ENCODE measurements around the gene LSM3.
"Not testable (repeated sequence)": the region's sequence is repeated elsewhere in the genome, so short reads cannot be mapped to it uniquely, and the experiment has no call there.

LSM3 gene

GRCh38 chr3:14222457-14222856 lies 43.8 kb downstream of the LSM3 start:
- no peak for DNase-seq (ENCODE audit: low read depth)

GRCh38 chr3:14222900-14223594 lies 44.4 kb downstream of the LSM3 start:
- DNase-seq (ENCODE audit: low read depth) = no peak

- DNase-seq (ENCODE audit: low read depth) = no peak
Measured at GRCh38 chr3:14223595-14223994, 45.0 kb downstream of the LSM3 start.

- DNase-seq (ENCODE audit: low read depth) = no peak
Measured at GRCh38 chr3:14224895-14225294, 46.3 kb downstream of the LSM3 start.

DNA sequence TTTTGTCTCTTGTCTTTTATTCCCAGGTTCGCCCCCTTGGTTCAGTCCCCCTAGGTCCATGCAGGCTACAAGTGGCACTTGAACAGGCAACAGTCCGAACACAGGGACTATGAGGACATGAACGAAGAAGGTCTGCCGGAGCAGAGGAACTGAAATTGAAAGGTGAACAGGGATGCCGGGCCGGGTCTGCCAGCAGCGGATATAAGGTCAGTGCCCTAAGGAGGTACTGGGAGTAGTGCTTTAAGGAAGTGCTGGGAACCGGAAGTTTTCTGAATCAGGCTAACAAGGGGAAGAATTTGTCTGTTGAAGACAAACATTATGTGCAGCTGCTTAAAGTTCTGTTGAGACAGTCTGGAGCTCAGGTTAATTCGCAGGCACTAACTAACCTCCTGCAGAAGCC lies 46.8 kb downstream of the LSM3 start:
- no peak for DNase-seq (ENCODE audit: low read depth)

DNA sequence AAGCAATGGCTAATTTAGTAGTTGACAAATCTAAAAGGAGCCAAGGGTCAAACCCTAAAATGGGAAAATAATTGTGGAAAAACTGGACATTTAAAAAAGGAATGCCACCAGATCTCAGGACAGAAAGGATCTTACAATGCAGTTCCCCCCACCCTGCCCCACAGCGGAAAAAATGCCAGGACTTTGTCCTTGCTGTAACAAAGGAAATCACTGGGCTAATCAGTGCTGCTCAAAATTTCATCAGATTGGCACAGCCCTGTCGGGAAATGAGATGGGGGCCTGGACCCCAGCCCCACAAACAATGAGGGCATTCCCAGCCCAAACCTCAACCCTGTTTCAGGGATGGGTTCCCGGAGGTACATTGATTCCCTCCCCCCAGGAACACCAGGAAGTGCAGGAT lies 47.7 kb downstream of the LSM3 start:
- DNase-seq (ENCODE audit: low read depth) = not testable (repeated sequence)

DNA sequence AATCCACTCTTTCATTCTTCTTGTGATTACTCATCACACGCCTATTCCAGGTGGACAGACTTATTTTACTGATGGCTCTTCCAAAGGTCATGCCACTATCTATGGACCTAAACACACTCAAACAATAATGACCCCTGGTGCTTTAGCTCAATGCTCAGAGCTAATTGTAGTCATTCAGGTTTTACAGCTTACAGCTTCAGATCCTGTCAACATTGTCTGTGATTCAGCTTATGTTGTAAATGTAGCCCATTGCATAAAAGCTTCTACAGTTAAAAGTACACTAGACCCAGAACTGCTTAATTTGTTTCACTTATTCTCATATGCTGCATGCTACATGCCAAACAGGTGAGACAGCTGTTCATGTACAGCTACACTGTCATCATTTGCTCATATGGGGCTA lies 49.2 kb downstream of the LSM3 start:
- DNase-seq (ENCODE audit: low read depth) = no peak

- no peak for DNase-seq (ENCODE audit: low read depth)
Measured at GRCh38 chr3:14228681-14229470, 50.3 kb downstream of the LSM3 start.

- not testable (repeated sequence) for DNase-seq (ENCODE audit: low read depth)
Measured at GRCh38 chr3:14229695-14230094, 51.1 kb downstream of the LSM3 start.

- no peak for DNase-seq (ENCODE audit: low read depth)
Measured at GRCh38 chr3:14230729-14231128, 52.1 kb downstream of the LSM3 start.

- no peak for DNase-seq (ENCODE audit: low read depth)
Measured at GRCh38 chr3:14231145-14231990, 52.8 kb downstream of the LSM3 start.

- no peak for DNase-seq (ENCODE audit: low read depth)
Measured at GRCh38 chr3:14231998-14232501, 53.4 kb downstream of the LSM3 start.

DNA sequence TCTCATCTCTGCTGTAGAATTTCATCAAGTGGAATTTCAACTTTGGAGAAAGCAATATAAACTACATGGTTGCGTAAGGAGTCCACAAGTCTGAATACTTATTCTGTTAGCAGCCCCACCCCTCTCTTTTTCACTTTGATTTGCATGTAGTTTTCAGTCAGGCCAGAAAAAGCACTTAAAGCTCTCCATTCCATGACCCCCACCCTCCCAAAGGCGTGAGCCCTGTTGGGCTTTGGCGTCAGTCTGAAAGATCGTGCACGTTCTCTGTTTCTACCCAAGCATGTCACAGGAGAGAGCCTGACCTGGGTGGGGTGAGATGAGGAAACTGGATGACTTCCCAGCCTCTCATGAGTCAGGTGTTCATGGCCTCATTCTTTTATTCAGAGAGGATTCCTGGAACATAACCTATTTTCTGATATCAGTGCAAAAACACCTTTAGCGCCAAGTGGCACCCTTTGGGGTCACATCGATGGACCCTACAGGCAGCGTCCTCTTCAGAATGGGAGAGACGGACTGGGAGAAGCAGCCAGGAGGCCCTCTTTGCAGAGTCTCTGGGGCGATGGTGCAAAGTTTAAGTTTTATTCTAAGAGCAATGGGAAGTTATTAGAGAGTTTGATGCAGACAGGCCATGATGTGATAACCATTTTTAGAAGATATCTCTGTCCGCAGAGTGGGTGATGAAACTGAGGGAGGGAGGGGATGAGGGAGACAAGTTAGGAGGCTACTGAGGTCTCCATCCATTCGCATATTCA lies 55.8 kb downstream of the LSM3 start:
- no peak for DNase-seq (ENCODE audit: low read depth)

DNA sequence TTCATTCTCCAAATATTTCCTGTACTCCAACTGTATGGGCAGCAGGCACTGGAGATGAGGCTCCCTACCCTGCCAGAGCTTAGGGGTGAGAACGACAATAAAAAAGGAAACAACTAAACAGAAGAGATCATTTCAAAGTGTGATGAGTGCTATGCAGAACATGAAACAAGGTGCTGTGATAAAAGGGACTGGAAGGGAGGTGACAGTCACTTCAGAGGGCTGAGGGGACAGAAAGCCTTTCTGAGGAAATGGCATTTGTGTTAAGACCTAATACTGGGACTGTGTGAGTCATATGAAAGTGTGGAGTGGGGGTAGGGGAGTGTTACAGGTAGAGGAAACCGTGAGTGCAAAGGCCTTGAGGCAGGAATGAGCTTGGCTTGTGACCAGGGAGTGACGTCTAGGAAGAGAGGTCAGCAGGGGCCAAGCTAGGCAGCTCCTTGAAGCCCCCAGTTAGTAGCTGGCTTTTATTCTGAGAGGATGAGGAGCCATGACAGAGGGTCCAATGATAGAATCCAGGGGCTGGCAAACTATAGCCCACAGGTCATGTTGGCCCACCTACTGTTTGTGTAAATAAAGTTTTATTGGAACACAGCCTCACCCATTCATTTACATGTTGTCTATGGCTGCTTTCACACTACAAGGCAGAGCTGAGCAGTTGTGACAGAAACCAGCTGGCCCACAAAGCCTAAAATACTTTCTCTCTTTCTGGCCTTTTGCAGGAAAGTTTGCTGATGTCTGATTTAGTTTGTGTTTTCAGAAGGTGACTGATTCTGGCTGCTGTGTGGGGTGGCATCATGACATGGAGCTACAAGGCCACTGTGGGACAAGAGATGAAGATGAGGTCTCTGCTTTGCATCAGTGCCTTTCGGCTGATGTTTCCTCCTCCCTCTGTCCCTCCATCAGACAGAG lies 56.6 kb downstream of the LSM3 start:
- DNase-seq (ENCODE audit: low read depth) = no peak

GRCh38 chr3:14235912-14236295 lies 57.3 kb downstream of the LSM3 start:
- no peak for DNase-seq (ENCODE audit: low read depth)

GRCh38 chr3:14236902-14237301 lies 58.3 kb downstream of the LSM3 start:
- no peak for DNase-seq (ENCODE audit: low read depth)

- no peak for DNase-seq (ENCODE audit: low read depth)
Measured at GRCh38 chr3:14237457-14237856, 58.8 kb downstream of the LSM3 start.

DNA sequence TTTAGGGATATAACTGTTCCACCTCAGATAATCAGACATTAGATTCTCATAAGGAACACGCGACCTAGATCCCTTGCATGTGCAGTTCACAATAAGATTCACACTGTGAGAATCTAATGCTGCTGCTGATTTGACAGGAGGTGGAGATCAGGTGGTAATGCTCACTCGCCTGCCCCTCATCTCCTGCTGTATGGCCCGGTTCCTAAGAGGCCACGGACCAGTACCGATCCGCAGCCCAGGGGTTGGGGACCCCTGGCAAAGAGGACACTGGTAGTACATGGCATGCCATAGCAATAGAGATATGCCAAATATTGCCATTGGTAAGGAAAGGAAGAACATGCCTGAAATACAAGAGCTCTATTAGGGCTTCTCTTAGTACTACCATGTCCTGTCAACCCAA lies 59.7 kb downstream of the LSM3 start:
- DNase-seq (ENCODE audit: low read depth) = no peak

GRCh38 chr3:14238930-14239329 lies 60.3 kb downstream of the LSM3 start:
- no peak for DNase-seq (ENCODE audit: low read depth)

DNA sequence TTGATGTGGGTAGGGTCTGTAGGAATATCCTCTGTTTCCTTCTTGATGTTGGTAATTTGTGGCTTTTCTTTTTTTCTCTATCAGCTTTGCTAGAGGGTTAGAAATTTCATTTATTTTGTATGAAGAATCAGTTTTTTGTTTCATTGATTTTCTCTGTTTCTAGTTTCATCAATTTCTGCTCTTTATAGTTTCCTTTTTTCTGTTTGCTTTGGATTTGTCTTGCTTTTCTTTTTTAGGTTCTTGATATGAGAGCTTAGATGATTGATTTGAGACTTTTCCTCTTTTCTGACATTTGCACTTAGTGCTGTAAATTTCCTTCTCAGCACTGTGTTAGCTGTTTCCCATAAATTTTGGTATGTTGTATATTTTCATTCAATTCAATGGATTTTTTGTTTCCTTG lies 61.3 kb downstream of the LSM3 start:
- DNase-seq (ENCODE audit: low read depth) = no peak

- DNase-seq (ENCODE audit: low read depth) = no peak
Measured at GRCh38 chr3:14240366-14240765, 61.7 kb downstream of the LSM3 start.

All from stimulated activated CD8-positive, alpha-beta memory T cell treated with anti-CD3 and anti-CD28 coated beads, Interleukin-15, amount 100 ng/mL, for 24 hours (primary cell).